GM12891 (cell line): ENCODE results near the gene ARHGEF40.

Experiments
- PAX5 ChIP-seq: IDR thresholded peaks from 2 replicates; pipeline ENCODE4 v1.6.1; 2011; ENCODE audit warnings: low read length, moderate library complexity, mild to moderate bottlenecking; ENCODE audit not compliant: insufficient read depth, severe bottlenecking
- POLR2A ChIP-seq: IDR thresholded peaks from 2 replicates; pipeline ENCODE4 v1.6.1; 2011; ENCODE audit warnings: low read depth, low read length, control low read depth

GRCh38 chr14:21075719-21076437 is 5.8 kb downstream of the ARHGEF40 start:
- TF ChIP-seq POLR2A (no peak), PAX5 (no peak)
